Fibroblast of gingiva (primary cell): ENCODE results near the gene CTTNBP2.
"Not testable (repeated sequence)": the region's sequence is repeated elsewhere in the genome, so short reads cannot be mapped to it uniquely, and the experiment has no call there.

ENCODE experiments used
- DNase-seq: peaks from one replicate; pipeline ENCODE4 v3.0.0-alpha.2; 2011; ENCODE audit warnings: low read depth

CTTNBP2 gene

DNA sequence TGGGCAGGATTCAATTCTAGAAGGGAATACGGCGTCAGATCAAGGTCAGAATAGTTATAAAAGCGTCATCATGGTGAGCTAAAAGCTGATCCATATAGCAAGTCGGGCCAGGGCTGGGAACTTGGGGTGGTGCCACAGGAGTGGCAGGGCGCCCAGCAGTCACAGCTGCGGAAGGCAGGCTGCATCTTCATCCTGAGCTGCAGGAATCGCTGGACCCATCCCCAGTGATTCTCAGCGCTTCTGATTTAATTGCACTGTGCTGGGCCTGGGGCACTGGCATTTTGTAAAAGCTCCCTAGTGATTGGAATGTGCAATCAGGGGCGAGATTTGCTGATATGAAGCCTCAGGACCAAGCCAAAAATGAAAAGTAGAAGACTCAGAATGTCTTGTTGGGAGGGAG is 135.3 kb downstream of the CTTNBP2 start:
- no peak for DNase-seq

DNA sequence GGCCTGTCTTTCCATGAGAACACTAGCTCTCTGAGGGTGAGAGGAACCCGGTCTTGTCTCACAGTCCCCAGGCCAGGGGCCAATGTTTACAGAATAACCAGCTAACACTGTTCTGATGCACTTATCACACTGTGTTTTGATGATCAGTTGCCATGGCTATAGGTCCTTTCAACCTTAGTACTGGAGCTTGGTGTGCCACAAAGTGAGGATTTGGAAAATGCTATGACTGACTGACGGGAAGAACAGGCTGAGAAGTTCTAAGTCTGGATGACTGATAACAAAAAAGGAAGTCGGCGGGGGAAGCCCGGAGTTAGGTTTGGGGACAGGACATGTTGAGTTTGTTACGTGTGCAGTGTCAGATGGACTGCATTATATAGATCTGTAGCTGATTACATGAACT is 141.8 kb downstream of the CTTNBP2 start:
- no peak for DNase-seq

DNA sequence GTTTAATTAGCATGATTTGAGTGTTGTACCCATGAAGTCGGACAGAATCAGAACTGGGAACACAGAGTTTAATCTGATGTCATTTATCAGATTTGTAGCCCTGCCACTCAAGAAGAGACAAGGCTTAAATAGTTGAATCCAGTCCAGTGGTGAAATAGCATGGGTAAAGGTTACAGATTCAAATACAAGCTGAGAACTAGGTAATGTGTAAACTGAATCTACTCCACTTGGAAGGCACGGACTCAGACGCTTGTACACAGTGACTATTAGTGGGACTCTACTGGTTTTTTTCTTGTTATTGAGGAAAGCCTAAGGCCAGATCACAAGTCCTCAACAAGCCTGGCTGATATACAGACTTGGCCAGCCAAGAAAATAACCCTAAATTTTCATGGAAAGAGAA is 142.9 kb downstream of the CTTNBP2 start:
- DNase-seq: no peak

DNA sequence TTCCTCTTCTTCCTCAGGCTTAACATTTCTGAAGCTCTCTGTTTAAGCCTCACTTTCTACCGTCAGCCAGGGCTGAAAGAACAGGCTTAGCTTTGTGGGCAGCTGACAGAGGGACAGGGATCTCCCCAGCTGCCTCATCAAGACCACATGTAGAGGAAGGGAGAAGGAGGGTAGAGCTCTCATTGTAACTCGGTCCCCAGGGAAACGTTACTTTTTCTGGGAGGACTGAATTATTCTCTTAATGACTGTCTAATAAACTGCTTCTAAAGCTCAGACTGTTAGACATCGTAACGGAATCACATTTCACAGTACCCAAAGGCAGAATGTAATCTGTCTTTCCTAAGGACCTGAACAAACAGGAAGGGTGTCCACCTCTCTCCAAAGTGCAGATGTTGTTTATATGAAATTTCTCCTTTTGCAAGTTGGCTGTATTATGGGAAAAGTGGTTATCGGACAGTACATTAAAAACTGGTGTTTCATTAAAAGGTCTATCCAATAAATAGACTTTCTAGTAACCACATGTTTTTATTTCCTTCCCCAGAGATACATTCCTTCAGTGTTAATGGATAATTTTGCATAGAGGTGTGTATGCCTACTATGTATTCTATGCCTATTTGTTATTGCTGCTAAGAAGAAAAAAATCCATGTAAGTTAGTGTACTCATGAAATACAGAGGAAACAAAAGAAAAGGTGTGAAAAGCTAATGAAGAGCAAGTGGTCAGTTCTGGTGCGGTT is 144.2 kb downstream of the CTTNBP2 start:
- no peak for DNase-seq

DNA sequence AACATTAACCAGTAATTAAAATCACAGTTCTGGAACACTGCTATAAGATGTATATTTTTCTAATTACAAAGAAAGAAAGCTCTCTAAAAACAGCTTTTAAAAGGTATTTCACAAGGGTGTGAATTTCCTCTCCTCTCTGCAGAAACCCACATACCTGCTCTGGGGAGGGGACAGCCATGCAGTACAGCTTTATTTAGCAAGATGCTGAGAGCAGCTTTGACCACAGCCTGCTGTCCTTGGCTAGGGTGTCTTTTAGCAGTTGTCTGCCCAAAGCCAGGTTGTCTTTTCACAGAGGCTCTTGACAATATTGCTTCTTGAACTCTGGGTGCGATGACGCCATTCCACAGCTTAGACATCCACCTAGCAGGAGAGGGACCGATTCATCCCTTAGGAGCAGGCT is 148.3 kb downstream of the CTTNBP2 start:
- no peak for DNase-seq

DNA sequence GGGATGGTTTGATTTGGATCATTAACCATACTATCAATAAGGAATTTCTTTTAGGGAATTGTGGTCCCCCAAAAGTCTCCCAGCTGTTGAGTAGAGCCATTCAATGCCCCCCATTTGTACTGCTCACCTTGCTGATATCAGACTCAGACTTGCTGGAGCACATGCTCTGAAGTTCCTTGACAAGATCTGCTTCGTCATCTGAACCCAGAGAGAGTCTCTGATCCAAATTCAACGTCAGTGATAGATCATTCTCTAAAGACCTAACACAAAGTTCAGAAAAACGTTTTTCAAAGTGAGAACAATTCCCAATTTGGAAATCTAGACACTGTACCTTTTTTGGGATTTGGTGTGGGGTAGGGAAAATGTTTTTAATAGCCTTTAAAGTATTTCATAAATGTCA is 153.9 kb downstream of the CTTNBP2 start:
- no peak for DNase-seq

DNA sequence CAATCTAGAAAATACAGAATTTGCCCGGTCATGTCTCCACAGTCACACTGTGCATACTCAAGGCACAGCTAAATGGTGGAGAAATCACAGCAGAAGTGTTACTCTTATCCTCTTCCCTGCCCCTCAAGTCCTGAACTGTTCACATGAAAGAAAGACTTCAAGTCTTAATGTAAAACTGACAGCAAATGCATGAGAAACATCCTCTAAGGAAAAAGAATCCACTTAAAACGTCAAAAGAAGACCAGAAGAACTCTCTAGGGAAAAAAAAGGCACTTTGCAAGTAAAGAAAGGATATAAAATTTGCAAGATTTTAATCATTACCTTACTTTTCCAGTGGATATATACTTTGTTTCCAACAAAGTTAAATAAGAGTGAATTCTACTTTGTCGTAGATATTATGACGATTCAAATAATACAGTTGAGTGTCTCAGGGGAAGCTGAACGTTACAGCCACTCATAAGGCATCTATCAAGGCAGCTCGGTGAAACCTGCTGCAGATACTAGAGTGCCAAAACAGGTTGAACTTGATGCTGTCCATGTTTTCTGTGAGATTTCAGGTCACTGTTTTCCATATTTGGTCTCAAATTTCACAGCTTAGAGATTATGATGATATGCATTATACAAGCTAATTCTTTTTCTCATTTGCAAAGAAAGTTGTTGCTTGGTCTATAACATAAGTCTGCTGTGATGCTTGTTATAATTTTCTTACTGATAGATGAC is 155.0 kb downstream of the CTTNBP2 start:
- DNase-seq: no peak

DNA sequence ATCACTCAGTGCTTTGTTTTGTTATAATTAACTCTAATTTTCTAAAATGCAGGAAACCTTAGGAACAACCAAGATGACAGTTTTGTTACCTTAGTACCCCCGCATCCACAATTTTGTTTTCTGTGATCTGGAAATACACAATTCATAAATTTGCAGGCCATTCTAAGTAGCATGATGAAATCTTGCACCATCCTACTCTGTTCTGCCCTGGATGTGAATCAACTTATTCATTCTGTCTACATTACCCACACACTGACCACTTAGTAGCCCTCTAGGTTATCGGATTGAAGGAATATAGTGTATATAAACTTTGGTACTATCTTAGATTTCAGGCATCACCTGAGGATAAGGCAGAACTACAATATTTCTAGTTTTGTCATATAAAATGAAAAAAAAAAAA is 155.9 kb downstream of the CTTNBP2 start:
- DNase-seq: no peak

DNA sequence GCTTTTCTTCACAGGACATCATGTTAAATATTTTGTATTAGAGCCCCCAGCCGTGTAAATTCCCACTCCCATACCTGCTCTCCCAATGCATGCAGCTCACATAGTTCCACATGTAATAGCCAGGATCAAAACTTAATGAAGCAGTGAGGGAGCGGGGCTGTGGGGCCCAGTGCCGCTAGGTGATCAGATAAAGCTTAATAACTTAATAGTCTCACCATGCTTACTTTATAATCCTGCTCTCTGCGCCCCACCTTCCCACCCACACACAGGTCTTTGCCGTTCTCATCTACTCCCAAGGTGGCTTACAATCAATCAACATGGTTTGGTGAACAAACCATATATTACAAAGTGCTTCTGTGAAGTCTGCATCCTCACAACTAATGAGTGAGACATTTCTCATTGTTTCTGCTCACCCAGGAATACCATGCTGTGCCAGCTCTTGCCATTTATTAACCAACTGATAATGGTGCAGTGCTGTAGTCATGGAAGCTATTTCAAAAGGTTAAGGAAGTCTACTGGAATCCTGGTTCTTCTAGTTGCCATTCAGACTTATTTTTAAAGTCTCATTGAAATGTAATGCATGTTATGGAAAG is 156.4 kb downstream of the CTTNBP2 start:
- no peak for DNase-seq

DNA sequence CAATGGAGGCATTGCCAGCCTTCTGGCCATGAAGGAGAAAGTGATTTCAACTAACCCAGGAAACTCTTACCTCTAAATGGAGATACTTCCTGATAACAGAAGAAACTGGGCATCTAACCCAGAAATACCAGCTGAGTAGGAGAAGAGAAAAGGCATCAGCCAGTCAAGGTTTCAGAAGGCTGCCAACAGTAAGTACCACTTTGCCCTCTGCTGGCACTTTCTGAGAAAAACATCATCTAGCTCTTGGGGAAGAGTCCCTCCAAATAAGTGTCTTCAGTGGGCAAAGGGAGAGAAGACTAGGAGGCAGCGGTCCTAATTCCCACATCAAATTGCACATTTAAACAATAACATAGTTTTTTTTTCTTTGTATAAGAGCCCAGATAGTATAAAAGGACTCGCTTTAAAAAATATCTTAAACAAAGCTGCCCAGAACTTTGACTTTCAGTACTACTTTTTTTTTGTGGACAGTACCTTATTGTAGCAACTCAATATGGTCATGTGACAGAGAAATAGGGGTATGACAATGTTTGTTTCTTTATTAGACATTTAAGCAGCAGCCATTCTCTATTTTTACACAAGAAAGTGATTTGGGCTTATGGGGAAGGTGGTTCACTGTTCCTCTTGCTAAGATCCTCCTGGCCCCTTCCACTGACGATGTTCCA is 157.3 kb downstream of the CTTNBP2 start:
- DNase-seq: peak; percentile 46

DNA sequence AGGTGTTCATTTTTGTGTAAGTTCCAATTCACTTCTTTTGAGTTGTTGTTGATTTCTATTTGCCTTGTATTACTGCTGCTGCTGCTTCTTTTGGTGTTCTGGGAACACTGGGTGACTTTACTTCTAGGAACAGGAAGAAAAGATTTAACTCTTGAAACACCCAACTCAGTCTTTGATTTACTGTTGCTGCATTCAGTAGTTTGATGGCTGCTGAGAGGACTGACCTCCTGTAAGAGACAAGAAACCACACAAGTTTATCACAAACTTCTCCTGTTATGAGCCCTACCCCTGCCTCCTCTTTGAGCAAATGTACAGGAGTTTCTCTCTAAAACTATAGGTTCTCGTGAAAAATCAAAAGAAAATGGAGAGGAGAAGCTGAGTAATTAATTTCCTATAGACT is 161.7 kb downstream of the CTTNBP2 start:
- no peak for DNase-seq

DNA sequence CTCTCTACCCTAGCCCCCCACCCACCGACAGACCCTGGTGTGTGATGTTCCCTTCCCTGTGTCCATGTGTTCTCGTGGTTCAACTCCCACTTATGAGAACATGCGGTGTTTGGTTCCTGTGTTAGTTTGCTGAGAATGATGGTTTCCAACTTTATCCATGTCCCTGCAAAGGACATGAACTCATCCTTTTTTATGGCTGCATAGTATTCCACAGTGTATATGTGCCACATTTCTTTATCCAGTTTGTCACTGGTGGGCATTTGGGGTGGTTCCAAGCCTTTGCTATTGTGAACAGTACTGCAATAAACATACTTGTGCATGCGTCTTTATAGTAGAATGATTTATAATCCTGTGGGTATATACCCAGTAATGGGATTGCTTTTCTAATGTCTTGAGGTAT is 165.1 kb downstream of the CTTNBP2 start:
- not testable (repeated sequence) for DNase-seq

DNA sequence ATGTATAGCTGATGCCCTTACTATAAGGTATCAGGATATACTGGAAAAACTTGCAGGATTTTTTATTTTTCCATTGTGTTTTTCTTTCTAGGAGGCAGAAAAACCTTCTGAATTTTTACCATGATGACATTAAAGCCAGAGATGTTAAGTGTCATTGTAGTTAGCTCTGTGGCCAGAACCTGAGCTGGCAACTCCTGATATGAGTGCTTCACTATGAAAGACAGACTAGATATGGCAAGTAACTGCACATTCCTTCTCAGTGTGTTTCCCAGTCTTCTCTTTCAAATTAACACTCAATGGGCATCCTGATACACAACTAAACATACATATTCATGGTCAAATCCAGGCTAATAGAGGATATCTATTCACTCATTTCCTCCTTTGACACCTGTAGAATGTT is 166.2 kb downstream of the CTTNBP2 start:
- DNase-seq: no peak

DNA sequence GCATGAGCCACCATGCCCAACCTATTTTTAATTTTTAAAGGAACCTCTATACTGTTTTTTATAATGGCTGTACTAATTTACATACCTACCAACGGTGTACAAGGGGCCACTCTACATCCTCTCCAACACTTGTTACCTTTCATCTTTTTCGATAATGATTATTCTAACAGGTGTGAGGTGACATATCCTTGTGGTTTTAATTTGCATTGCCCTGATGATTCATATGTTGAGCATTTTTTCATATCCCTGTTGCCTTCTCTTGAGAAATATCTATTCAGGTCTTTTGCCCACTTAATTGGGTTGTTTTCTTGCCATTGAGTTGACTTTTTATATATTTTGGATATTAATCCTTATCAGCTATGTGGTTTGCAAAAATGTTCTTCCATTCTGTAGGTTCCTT is 167.0 kb downstream of the CTTNBP2 start:
- DNase-seq: no peak

DNA sequence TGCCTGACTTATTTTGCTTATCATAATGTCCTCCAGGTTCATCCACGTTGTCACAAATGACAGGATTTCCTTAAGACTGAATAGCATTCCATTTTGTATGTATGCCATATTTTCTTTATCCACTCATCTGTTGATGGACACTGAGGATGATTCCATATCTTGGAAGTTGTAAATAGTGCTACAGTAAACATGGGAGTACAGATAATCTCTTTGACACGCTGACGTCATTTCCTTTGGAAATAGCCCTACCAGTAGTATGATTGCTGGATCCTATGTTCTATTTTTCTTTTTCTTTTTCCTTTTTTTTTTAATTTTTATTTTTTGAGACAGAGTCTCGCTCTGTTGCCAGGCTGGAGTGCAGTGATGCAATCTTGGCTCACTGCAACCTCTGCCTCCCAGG is 167.6 kb downstream of the CTTNBP2 start:
- DNase-seq: no peak

DNA sequence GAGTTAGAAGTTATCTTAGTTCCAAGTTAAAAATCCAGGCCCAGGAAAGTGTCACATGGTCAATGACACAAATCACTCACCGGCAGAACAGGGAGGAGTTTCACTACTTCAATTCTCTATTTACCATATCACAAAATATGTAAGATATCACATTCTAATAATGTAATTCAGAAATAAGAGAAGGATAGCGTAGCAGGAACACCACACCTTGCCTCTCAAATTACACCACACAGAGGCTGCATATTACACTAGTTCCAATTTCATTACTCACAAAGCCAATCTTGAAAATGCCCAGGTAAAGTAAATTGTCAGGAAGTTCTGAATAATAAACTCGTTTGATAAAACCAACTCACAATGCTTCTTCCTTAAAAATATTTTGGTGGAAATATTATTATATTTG is 169.2 kb downstream of the CTTNBP2 start:
- no peak for DNase-seq

DNA sequence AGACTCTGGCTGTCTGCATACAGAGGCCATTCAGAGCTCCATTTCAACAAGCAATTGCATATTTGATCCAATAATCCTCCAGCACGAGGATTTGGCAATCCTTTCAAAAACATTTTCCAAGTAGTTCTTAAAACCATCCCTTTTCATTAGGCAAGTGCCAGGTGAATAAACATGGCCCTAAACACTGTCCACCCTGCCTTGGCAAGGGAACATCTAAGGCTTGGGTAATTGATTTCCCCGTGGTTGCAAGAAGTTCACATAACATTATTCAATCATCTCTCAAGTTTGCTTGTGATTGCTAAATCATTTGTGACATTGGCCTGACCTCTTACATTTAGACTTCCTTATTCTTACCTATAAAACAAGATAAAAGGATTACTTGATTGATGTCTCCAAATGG is 175.2 kb downstream of the CTTNBP2 start:
- no peak for DNase-seq

DNA sequence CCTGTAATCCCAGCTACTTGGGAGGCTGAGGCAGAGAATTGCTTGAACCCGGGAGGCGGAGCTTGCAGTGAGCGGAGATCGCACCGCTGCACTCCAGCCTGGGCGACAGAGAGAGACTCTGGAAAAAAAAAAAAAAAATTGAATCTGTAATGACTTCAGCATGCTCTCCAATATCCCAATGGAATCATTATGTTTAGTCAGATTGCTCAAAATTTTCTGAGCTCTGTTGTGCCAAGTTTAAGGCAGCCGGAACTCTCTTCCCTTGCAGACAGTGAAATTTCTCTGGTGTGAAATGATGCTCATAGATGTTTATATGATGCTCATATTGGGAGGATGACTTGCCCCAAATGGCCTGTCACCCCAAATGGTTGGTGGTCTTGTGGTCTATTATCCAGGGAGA is 180.9 kb downstream of the CTTNBP2 start:
- DNase-seq: no peak

DNA sequence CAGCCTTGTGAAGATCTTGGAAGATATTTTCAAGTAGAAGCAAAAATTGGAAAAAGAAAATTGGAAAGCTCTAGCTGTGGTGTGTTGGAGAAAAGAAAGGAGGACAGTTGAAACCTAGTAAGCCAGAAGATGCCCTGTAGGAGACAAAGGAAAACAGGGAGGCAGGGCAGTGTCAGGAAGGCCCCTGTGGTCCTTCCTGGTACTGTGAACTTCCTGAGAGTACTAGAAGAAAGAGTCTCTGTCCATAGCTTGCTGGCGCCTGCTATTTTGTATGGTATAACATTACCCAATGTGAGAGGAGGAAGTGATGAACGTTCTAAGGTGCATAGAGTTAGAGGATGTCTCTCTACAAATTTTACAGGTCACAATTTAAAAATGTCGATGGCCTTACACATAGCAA is 183.1 kb downstream of the CTTNBP2 start:
- DNase-seq: no peak

DNA sequence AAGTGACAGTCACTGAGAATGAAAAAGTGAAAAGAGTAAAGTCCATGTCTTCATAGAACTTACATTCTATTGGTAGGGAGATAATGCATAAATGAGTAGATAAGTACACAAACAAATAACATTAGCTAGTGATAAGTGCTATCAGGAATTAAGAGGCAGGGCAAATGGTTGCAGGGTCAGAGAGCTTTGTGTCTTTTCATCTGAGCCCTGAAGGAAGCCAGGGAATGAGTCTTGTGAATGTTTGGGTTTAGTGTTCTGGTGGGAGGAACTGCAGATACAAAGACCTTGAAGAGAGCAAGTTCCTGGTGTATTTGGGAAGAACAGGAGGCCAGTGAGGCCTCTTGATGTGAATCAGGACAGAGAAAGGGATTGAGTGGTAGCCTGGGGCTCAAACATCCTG is 183.8 kb downstream of the CTTNBP2 start:
- DNase-seq: no peak

DNA sequence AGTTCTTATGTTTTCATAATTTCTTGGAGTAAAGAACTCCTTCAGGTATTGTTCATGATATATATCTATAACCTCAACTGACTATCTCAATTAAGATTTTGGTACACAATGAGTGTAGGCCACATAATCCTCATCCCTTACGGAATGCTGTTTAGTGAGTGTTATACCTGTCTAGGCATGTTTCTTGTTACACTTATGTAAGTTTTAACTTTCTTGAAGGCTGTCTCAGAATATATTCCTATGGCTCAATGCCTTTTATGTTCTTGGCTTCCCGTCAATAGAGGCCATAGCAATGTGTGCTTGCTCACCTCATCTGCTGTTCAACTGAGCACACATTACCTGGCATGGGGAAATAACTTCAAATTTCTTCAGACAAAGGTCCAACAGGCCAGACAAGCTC is 185.1 kb downstream of the CTTNBP2 start:
- no peak for DNase-seq

DNA sequence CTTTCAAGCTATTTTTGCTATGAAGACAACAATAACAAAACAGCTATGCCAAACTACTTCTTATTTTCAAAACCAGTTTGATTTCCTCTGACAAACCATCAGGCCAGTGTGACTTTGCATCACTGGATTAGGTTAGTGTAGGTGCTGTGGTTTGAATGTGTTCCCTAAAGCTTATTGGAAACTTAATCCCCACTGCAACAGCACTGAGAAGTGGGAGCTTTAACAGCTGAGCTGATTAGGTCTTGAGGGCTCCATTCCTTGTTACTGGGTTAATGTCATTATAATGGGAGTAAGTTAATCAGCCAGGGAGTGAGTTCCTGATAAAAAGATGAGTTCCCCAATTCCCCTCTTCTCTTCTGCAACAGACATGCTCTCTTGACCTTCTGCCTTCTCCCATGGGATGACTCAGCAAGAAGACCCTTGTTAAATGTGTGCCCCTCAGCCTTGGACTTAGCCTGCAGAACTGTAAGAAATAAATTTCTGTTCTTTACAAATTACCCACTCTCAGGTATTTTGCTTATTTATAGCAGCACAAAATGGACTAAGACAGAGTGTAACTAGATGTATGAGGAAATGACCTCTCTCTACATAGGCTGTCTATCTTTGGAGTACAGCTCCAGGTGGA is 186.8 kb downstream of the CTTNBP2 start:
- no peak for DNase-seq

DNA sequence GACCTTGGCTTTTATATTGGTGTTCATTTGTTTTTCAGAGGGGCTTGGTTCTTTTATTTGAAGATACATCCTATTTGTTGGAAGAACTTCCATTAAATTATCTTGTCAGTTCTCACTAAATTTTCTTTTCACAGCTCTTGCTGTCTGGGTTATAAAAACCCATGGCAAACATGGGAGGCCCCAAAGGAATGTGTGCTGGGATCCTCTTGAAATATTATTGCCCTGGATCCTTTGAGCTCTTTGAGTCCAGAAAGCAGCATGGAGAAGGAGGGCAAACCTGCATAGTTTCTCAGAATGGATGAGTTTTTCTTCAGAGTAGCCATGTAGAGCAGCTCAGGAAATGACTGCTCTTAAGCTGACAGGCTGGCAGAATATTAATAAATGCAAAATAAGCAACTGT is 187.4 kb downstream of the CTTNBP2 start:
- no peak for DNase-seq
